WERI-Rb-1 (cell line): ENCODE data around the gene ZHX3.

Experiments
- DNase-seq: peaks from one replicate; pipeline ENCODE4 v3.0.0-alpha.2; 2020
- H3K27ac ChIP-seq: fragments of 250-450 bp; sonication (Bioruptor Pico); 2 replicates; pipeline ENCODE4 v1.5.1; 2020; ENCODE audit warnings: mild to moderate bottlenecking, moderate library complexity
- H3K27me3 ChIP-seq: fragments of 250-450 bp; sonication (Bioruptor Pico); 2 replicates; pipeline ENCODE4 v1.5.1; 2021; ENCODE audit warnings: mild to moderate bottlenecking, low read depth, moderate library complexity; ENCODE audit not compliant: insufficient read depth, severe bottlenecking
- H3K36me3 ChIP-seq: fragments of 250-450 bp; sonication (Bioruptor Pico); 2 replicates; pipeline ENCODE4 v1.5.1; 2020; ENCODE audit warnings: mild to moderate bottlenecking, moderate library complexity
- H3K4me3 ChIP-seq: 2 replicates; pipeline ENCODE4 v1.5.1; 2011; ENCODE audit warnings: low read depth, mild to moderate bottlenecking, control low read depth, low read length
- H3K9me3 ChIP-seq: fragments of 250-450 bp; sonication (Bioruptor Pico); 2 replicates; pipeline ENCODE4 v1.5.1; 2021; ENCODE audit warnings: mild to moderate bottlenecking, moderate library complexity; ENCODE audit not compliant: severe bottlenecking
- TF ChIP-seq, protein P1 (sequence below): IDR thresholded peaks from 2 replicates; pipeline ENCODE4 v1.5.1; 2011; ENCODE audit warnings: low read depth, mild to moderate bottlenecking, control low read depth, inconsistent platforms, low read length

The ZHX3 gene

GRCh38 chr20:41355598-41356203 is 38.2 kb upstream of the ZHX3 start:
- no peak overlapping the region for H3K4me3 ChIP-seq
- TF ChIP-seq, protein P1, sequence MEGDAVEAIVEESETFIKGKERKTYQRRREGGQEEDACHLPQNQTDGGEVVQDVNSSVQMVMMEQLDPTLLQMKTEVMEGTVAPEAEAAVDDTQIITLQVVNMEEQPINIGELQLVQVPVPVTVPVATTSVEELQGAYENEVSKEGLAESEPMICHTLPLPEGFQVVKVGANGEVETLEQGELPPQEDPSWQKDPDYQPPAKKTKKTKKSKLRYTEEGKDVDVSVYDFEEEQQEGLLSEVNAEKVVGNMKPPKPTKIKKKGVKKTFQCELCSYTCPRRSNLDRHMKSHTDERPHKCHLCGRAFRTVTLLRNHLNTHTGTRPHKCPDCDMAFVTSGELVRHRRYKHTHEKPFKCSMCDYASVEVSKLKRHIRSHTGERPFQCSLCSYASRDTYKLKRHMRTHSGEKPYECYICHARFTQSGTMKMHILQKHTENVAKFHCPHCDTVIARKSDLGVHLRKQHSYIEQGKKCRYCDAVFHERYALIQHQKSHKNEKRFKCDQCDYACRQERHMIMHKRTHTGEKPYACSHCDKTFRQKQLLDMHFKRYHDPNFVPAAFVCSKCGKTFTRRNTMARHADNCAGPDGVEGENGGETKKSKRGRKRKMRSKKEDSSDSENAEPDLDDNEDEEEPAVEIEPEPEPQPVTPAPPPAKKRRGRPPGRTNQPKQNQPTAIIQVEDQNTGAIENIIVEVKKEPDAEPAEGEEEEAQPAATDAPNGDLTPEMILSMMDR, result no peak

GRCh38 chr20:41355192-41355591 is 37.7 kb upstream of the ZHX3 start:
- H3K36me3 ChIP-seq, result no peaks in the 10 kb centered on the region
- H3K27ac ChIP-seq, result no peak overlapping the region
- H3K27me3 ChIP-seq, result no peaks in the 10 kb centered on the region
- DNase-seq, result no peak
- TF ChIP-seq, protein P1, result no peak
- H3K9me3 ChIP-seq, result no peaks in the 10 kb centered on the region
- H3K4me3 ChIP-seq, result no peak overlapping the region

More at GRCh38 chr20:41355598-41356203, 38.2 kb upstream of the ZHX3 start:
- H3K27me3 ChIP-seq, result no peaks in the 10 kb centered on the region
- DNase-seq, result no peak
- no peaks in the 10 kb centered on the region for H3K9me3 ChIP-seq
- 0 out of 2 replicates have a peak, but pooled peaks cover 3% of the 10 kb centered on the region for H3K36me3 ChIP-seq
- no peak overlapping the region for H3K27ac ChIP-seq

GRCh38 chr20:41353530-41353929 is 36.0 kb upstream of the ZHX3 start:
- DNase-seq, result no peak
- Histone ChIP-seq H3K9me3 (no peaks in the 10 kb centered on the region), H3K4me3 (no peak overlapping the region), H3K27me3 (no peaks in the 10 kb centered on the region), H3K36me3 (no peaks in the 10 kb centered on the region), H3K27ac (no peak overlapping the region)
- TF ChIP-seq, protein P1, result no peak

DNA sequence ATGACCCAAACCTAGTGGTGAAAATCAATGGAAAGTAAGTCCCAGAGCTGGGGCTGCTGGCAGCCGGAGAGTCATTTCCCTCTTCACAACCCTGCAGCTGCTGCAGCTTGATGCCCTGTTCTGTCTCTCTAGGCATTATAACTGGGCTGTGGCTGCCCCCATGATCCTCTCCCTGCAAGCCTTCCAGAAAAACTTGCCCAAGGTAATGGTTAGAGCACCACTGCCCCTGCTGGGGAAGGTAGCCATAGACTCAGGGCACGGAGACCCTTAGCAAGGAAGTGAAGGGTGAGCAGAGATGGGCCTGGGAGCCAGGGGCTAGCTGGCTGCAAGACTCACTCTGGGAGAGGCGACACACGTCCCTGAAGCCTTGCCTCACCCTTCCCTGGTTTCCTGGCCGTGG is 35.1 kb upstream of the ZHX3 start:
- Histone ChIP-seq H3K27me3 (no peaks in the 10 kb centered on the region), H3K4me3 (no peak overlapping the region), H3K36me3 (no peaks in the 10 kb centered on the region), H3K9me3 (no peaks in the 10 kb centered on the region), H3K27ac (no peak overlapping the region)
- no peak for DNase-seq
- TF ChIP-seq, protein P1, result 0 out of 2 replicates have a peak, but pooled peaks have one; percentile 3

DNA sequence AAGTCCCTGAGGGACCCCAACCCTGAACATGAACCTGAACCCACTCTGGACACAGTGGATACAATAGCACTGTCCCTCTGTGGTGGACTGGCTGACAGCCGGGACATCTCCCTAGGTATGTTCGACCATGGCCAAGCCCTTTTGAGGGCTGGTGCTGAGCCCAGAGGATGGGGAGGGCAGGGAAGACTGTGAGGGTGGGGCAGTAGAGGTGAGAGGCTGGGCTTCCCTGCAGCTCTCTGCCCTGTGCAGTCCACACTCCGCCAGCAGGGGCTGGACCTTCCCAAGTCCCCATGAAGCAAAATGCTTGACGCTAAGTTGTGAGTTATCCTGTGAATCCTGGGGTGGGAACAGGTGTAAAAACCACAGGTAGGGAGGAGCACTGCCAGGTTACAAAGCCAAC is 34.6 kb upstream of the ZHX3 start:
- Histone ChIP-seq H3K36me3 (no peaks in the 10 kb centered on the region), H3K4me3 (no peak overlapping the region), H3K27ac (no peak overlapping the region), H3K9me3 (no peaks in the 10 kb centered on the region), H3K27me3 (no peaks in the 10 kb centered on the region)
- TF ChIP-seq, protein P1, result peak; percentile 62
- peak; percentile 37 for DNase-seq

DNA sequence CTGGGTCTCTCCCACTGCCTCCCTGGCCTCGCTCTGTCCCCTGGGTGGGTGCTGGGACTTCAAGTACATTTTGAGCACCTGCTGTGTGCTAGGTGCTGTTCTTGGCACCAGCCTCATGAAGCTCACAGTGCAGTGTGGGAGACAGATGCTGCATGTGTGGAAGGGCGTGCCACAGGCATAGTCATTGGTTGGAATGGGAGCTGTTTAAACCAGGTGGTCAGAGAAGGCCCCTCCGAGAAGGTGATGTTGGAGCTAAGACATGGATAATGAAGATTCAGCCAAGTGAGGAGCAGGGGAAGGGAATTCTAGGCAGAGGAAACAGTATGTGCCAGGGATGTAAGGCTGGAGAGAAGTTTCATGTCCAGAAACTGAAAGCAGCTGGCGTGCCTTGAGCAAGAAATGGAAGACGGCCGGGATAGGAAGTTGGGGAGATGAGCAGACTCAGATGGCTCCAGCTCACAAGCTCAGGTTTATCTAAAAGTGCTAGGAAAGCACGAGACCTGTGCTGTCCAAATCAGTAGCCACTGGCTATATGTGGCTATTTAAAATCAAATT is 33.0 kb upstream of the ZHX3 start:
- Histone ChIP-seq H3K9me3 (no peaks in the 10 kb centered on the region), H3K27me3 (no peaks in the 10 kb centered on the region), H3K27ac (no peak overlapping the region), H3K4me3 (no peak overlapping the region), H3K36me3 (no peaks in the 10 kb centered on the region)
- no peak for DNase-seq
- TF ChIP-seq, protein P1, result no peak
